NCI-H1105 (cell line): ENCODE results near the gene NMT1.
A peak's percentile ranks its signal among the peaks of the same experiment; 100 is the strongest.

ENCODE experiments used
- DNase-seq: peaks from one replicate; lab custom pipeline; 2025; lab: John Stamatoyannopoulos, UW

Gene NMT1

GRCh38 chr17:45136846-45137560, 75.9 kb downstream of the NMT1 start:
- no peak for DNase-seq

GRCh38 chr17:45137561-45138305, 76.6 kb downstream of the NMT1 start:
- no peak for DNase-seq

GRCh38 chr17:45138911-45139532, 77.9 kb downstream of the NMT1 start:
- DNase-seq = no peak

- no peak for DNase-seq
Measured at GRCh38 chr17:45139533-45139920, 78.4 kb downstream of the NMT1 start.

GRCh38 chr17:45143094-45143670, 82.1 kb downstream of the NMT1 start:
- no peak for DNase-seq

GRCh38 chr17:45143767-45144198, 82.7 kb downstream of the NMT1 start:
- no peak for DNase-seq

- DNase-seq = no peak
Measured at GRCh38 chr17:45144199-45145034, 83.3 kb downstream of the NMT1 start.

GRCh38 chr17:45145035-45145389, 83.9 kb downstream of the NMT1 start:
- no peak for DNase-seq

- DNase-seq = no peak
Measured at GRCh38 chr17:45146166-45146565, 85.0 kb downstream of the NMT1 start.

- DNase-seq = no peak
Measured at GRCh38 chr17:45146592-45146889, 85.4 kb downstream of the NMT1 start.

GRCh38 chr17:45146890-45147580, 85.9 kb downstream of the NMT1 start:
- peak; percentile 76 for DNase-seq

GRCh38 chr17:45147581-45148182, 86.6 kb downstream of the NMT1 start:
- peak; percentile 82 for DNase-seq

- DNase-seq = peak; percentile 99
Measured at GRCh38 chr17:45148183-45149036, 87.3 kb downstream of the NMT1 start, which contains the start of gene HEXIM1. TSS of gene HEXIM1 (plus strand) at chr17:45148475. CDS start at chr17:45149191, 716 bp downstream.

- peak; percentile 61 for DNase-seq
Measured at GRCh38 chr17:45149037-45149668, 88.0 kb downstream of the NMT1 start.

- DNase-seq = no peak
Measured at GRCh38 chr17:45149669-45150664, 88.8 kb downstream of the NMT1 start.

GRCh38 chr17:45150911-45151809, 90.0 kb downstream of the NMT1 start:
- no peak for DNase-seq

GRCh38 chr17:45155029-45155428, 93.9 kb downstream of the NMT1 start:
- no peak for DNase-seq
